Suprapubic skin (tissue), 4 donors: ENCODE measurements around the gene FFAR4.

Experiments used
- CTCF ChIP-seq, 2 donors: fragments of 200-600 bp in 1 of 2; fragments of 450-650 bp in 1 of 2; sonication (generic) in 1 of 2; IDR thresholded peaks; one replicate each; pipeline ENCODE4 v1.5.1; 2016 to 2019; ENCODE audit warnings: antibody characterized with exemption in 2 of 2, mild to moderate bottlenecking in 1 of 2, moderate library complexity in 1 of 2
- POLR2A ChIP-seq, 2 donors: fragments of 450-650 bp; IDR thresholded peaks; one replicate each; pipeline ENCODE4 v1.6.1; 2017; ENCODE audit warnings: antibody characterized with exemption in 2 of 2, mild to moderate bottlenecking in 2 of 2, moderate library complexity in 2 of 2
- POLR2AphosphoS5 ChIP-seq, 3 donors: sonication (generic); formaldehyde crosslinking; IDR thresholded peaks; one replicate each; pipeline ENCODE4 v1.6.1; 2017; ENCODE audit warnings: antibody characterized with exemption in 3 of 3

- TF ChIP-seq CTCF (IDR thresholded peaks at IDR 0.05) = no peak
- no peak for TF ChIP-seq POLR2AphosphoS5 (IDR thresholded peaks at IDR 0.05)
- no peak for TF ChIP-seq POLR2A (IDR thresholded peaks at IDR 0.05)
These were observed 31.7 kb downstream of the FFAR4 start for GRCh38 chr10:93598157-93598556.
